Fibroblast of skin of abdomen (primary cell): ENCODE results near the gene ADCY9.

Experiments used
- DNase-seq: peaks from one replicate; pipeline ENCODE4 v3.0.0-alpha.2; 2013

The ADCY9 gene

DNA sequence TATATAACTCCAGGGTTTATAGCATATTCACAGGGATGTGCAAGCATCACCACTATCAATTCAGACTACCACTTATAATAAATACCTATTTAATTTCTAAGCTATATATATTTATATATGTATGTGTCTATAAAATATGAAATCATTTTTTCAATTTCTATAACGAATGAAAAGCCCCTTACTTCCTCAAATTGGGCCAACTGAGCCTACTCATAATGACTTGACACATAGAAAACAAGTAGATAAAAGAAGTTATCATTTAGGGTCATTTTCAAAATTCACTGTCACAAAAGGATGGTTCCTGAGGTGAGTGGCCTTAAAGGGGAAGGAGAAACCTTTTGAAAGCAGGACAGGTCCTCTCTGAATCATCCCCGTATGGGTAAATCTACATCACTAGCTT, 114.1 kb downstream of the ADCY9 start:
- no peak for DNase-seq

DNA sequence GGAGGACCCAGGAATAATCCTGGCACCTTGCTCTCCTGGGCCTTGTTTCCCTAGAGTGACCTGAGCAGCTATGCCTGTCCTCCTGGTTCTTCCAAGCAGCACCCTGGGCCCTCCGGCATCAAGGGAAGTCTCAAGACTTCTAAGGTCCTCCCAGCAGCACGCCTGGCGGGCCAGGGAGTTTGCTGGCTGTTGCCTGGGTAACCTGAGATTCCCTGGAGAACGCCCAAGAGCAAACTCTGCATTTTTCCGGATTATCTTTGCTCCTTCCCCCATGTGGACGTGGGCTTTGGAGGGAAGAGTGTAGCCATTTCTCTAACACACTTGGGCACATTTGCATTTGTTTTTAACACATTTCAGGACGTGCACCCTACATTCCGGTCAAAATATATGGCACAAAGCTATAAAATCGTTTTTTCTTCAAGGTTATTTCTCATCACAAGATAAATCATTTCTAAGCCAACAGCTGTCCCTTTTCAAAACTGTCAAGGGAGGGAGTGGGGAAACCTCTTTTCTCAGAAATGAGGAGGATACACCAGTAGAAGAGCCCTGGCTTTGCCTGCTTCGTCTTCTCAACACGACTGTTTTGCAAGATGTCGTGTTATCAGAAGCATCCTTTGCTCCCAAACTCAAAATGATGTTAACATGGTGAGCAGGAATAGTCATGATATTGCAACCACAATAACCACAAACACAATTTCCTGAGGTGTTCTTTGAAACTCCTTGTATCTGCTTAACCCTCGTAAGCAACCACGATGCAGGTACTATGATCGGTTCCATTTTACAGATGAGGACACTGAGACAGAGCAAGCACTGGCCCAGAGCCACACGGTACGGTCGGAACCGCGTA, 116.5 kb downstream of the ADCY9 start:
- peak; percentile 66 for DNase-seq

DNA sequence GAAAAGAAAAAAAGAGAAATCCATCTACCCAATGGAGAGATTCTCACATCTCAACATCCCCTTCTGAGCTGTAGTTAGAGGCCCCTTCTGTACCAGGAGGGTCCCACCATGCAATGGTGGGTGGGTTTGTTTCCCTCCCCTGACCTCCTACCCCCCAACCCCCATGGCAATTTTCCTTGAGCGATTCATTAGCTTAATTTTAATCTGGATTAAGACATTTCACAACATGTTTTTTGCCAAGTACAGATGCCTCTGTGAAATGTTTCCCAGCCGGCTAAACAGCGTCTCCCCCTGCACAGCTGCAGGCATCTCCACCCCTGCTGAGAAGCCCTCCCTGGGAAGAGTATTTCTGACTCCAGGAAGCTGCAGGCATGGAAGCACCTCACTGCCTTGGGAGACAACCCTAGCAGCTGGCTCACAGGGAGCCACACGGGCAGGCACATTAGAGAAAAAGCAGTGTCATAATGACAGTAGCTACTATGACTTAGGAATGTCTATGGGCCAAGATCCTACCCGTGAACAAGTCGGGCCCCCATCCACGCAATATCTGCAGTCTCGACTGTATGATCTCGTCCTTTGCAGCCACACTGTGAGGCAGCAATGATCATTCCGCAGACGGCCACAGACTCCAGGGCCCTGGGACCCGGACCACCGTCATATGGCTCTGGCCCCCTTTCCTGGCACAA, 117.3 kb downstream of the ADCY9 start:
- DNase-seq: peak; percentile 45

DNA sequence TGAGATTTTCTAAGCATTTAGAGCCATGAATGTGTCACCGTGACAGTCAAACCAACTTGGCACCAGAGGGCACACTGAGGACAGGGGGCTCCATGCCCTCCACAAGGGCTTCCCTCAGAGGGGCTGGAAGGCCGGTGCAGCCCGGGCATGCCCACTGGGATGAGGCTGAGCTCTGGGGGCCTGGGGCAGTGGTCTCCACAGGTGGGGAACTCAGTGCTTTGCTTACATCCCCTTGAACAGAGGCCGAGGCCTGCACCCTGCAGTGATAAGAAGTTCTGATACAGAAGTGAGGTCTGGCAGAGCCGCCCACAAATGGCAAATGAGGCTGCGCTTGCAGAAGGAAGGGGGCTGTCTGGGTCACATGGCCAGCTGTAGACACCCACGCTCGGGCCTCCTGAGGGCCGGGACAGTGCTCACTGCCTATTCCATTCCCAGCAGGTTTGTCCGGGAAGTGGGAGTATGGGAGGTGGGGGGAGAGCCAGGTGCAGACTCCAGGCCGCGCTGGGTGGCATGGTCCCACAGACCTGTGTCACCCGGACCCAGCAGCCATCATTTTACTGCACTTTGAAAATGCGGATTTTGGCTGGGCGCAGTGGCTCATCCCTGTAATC, 118.9 kb downstream of the ADCY9 start:
- DNase-seq: no peak

DNA sequence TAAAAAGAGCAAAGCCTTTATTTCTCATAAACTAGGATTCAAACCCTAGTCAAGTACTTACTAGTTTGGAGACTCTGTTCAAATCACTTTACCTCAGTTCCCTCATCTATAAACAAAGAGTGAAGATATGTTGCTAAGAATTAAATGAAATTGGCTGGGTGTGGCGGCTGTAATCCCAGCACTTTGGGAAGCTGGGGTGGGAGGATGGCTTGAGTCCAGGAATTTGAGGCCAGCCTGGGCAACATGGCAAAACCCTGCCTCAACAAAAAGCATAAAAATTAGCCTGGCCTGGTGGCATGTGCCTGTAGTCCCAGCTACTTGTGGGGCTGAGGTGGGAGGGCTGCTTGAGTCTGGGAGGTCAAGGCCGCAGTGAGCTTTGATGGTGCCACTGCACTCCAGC, 121.2 kb downstream of the ADCY9 start:
- no peak for DNase-seq

DNA sequence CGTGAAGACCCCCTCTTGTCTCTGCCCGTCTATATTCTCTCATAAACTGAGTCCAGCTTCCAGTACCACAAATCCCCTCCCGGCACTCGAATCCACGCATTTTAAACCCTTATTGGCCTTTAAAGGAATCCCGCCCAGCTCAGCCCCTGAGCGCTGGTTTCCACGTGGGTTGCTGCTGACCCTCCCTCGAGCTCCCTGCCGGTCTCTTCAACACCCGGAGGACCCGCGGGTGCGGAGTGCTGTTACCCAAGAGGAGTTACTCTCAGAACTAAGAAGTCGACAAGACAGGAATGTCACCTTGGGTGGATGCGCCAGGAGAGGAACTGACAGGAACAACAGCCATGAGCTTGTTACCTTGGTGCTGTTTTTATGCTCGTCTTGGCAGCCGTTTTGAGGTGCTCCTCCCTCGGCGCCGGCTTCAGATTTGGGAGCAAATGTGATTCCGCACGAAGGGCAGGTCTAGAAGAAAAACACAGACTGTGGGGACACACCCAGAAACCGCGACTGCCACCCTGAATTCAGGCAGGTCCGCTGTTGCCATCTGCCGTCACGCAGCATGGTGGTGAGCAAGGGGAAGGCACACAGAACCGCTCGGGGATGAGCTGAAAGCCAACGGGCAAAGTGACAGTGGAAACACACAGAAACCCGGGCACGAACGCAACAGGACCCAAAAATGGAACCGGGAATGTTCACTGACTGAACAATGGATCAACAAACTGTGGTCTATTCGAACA, 123.0 kb downstream of the ADCY9 start:
- DNase-seq: no peak

DNA sequence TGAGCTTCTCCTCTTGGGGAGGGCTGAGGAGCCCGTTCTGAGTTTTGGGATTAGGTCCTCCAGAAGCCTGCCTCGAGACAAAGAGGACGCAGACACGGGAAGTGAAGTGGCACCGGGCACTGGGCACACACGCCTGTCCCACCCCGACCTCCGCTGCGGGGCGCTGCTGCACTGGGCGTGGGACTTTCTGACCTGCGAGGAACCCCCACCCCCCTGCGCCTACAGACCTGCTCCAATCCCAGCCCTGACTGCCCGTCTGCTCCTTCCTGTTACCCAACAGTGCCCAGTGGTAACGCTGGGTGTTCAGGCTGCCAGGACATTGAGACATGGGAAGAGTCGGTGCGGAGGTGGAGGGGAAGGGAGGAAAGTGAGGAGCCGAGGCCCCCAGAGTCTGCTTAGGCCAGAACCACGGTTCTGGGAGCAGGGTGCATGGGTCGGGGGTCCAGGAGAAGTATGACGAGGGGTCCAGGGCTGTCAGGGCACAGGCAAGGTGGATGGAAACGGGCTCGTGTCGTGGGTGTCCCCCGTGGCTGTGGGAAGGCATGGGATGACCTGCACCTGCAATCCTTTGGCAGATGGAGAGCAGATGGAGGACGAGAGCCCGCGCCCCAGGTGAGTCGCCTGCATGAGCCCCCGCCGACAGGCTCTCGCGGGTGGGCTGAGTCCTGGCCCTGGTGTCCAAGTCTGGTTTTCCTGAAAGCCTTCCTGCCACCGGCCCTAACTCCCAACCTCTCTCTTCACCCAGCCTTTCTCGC, 123.8 kb downstream of the ADCY9 start:
- DNase-seq: no peak

DNA sequence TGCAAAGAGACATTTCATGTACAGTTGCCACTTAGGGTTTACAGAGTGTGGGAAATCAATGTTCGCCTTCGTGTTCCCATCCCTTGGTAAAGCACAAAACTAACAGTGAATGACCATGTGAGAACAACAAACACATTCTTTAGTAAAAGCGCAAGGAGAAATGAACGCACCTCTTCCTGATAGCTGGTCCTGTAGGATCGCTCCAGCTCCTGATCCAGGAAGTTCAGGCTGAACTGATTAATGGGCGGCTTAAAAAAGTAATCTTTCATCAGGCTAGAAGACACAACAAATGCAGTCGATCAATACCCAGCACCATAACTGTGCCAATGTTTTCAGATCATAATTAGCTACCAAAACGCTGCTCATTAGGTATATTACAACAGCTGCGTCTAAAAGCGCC, 127.4 kb downstream of the ADCY9 start:
- DNase-seq: no peak

DNA sequence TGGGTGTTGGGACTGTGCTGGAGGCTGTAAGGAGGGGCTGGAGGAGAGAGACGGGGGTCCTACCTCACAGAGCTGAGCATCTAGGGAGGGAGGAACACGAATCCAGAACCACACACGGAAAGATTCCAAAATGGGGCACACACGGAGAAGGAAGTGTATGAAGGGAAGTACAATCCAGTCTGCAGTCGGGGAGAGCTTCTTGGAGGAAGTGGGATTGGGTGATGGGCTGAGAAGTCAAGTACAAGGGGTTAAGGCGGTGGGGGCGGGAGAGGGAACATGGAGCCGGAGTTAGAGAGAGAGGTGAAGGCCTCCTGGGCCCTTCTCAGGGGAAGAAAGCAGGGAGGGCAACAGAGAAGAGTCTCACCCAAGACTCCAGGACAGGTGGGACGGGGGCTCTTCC, 128.2 kb downstream of the ADCY9 start:
- DNase-seq: no peak

DNA sequence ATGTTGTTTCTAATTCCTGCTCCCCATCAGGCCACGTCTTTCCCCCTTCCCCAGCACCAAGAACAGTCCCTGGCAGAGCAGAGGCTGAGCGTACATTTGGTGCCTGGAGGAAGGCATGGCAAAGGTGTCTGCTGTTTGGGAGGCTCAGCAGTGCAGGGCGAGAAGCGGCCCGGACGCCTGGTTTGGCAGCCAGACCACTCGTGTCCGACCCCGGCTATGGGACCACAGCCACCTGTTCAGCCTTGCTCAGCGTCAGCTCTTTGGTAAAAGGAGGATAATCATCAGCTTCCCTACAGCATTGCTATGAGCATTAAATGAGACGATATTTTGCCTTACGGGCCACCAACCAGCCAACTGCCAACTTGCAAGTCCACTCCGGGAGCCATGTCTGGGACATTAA, 129.0 kb downstream of the ADCY9 start:
- no peak for DNase-seq

DNA sequence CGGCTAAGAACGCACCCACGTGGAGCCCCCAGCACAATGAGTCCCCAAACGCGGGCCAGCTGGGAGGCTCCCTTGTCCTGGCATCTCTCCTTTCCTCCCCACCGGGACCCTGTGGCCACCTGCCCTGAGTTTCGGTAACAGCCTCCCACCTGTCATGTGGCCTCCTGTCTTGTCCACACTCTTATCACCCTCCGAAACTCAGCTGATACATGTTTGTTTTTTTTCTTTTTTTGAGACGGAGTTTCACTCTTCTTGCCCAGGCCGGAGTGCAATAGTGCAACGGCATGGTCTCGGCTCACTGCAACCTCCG, 130.1 kb downstream of the ADCY9 start:
- no peak for DNase-seq

DNA sequence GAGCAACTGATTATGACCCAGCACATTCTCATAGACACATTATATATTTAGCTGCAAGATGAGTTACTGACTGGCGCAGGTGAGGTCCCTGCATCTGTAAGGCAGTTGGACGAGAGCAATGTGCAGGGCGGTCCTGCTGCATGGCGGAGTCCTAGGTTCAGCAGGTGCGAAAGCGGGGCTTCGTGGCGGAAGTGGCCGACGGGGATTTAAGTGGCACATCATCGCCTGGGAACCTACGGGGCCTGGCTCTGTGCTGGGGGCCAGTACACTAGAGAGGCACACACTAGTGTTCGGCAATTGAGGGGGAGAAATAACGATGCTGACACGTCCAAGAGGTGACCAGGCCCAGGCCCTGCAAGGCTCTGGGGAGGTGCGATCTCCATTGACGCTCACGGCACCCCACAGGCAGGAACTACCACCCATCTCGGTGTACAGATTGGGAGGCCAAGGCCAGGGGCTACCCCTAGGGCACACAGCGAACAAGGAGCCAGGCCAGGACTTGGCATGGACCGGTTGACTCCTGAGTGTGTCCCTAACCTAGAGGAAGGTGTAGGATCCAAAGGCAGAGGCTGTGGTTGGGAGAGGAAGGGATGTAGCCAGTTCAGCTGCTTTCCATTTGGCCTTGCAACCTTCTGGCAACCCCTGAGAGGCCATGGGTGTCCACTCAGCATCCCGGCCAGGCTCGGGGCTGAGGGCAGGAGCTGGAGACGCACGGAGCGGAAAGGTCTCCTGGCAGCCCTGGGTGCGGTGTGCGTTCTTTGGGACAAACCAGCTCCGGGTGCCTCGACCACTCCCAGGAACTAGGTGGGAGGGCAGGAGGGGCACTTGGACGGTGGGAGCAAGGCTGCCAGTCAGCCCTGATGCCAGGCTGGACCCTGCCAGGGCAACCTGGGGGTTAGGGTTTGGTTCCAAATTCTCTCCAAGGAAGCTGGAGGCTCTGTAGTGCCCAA, 131.9 kb downstream of the ADCY9 start:
- DNase-seq: no peak

DNA sequence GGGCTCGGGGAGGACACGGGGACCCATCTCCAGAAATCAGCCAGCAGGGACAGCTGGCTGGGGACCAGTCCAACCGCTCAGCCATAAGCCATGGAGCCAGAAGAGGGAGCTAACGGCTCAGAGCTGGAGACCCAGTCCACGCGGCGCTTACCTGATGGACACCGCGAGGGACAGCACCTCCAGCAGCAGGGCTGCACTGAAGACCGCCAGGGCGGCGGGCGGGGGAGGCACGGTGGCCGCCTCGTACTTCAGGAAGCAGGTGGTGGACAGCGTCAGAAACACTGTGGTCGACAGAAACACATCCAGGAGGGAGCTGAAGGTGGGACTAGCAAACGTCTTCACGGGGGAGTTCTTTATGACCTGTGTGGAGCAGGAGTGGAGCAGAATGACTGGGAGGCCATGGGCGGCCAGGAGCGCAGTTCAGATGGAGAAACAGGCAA, 133.1 kb downstream of the ADCY9 start:
- peak; percentile 61 for DNase-seq

DNA sequence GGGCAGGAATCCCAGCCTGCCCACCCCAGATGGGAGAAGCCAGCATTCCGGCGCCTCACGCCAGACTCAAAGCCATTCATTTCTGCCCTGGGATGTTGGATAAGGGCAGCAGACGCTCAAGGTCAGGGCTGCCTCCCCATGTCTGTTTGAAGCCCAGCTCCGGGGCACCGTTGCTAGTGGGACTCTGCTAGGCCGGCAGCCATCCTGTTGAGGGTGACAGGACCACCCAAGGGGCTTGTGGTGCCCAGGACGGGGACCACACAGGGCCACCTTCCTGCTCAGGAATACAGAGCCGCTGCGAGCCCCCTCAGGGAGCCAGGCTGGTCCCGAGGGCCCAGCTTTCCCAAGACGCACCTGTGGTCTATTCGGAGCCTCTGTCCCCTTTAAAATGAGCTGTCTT, 134.0 kb downstream of the ADCY9 start:
- DNase-seq: no peak

DNA sequence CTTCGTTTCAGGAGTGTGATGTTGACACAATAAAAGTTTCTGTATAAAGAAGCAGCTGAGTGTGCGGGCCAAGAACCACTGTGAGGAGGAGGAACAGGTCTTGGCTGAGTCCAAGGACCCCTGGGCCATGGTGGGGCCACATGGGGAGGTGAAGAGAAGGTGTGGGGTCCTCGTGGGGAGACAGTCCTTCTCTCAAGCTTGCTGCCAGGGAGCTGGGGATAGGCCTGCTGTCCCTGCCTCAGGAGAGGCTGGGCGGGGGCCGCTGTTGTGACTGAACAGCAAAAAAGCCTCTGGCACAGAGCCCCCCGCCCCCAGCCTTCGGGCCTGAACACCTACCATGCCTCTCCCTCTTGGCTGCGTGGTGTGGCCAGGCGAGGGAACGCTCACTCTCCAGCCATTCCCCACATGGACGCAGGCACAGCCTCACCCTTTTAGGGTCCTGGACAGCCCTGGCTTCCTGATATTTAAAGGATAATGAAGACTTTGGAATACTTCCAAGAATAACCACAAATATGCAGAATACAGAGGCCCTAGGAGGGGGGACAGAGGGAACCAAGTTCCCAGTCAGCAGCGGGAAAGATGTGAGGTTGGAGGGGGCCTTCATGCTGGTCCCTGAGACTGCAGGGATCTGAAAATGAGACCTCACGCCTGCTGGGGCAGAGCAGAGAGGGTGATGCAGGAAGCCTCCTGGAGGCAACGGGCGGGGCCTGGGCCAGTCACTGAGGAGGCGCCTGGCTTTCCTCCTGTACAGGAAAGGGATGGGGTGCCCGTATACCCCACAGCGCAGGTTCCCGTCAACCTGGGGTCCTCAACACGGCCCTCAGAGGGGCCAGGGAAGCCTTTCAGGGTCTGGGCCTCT, 135.8 kb downstream of the ADCY9 start:
- peak; percentile 86 for DNase-seq

DNA sequence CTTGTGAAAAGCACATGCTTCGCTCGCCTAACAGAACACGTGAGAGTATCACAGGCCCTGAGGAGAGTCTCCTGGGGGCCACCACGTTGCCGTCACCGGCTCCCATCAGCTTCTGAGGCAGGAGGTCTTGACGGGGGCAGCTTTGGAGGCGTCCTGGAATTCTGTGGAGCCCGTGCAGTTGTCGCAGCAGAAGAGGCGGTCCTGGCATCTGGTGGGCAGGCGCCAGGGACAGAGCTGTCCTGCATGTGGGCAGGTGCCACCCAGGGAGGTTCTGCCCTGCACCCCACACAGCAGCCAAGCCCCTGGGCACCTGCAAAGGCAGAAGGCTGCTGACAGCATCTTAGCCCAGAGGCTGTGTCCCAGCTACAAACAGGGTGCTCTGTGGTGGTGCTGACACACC, 136.7 kb downstream of the ADCY9 start:
- no peak for DNase-seq

DNA sequence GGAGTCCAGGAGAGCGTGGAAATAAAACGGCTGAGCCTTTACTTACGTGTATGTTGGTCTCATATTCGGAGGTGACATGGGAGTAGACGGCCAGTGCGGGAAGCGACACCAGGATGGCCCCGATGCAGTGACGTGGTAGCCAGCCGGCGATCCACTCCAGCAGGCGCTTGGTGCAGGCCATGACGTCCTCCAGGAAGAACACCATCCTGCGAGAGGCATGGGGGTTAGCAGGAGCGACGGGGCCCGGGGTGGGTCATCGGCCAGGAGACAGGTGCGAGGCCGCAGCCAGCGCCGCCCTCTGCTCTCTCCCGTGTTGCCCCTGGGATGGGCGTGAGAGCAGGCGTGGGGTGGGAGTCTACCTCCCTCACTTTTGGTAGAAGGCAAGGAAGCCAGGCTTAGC, 137.2 kb downstream of the ADCY9 start:
- no peak for DNase-seq

DNA sequence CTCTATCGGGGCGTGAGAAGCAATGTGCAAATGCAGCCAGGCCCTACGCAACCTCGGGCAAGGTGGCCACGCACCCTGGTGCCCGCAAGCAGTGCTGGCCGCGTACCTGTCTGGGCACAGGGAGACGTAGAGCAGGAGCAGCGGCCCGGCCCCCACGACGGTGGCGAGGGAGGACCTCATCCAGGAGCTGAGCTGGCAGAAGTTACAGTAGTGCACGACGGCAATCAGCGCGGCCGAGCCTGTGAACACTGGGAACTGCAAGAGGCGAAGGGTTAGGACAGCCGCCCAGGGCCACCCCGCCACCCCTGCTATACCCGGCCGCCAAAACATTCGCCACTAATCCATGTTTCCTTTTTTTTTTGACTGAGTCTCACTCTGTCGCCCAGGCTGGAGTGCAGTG, 138.9 kb downstream of the ADCY9 start:
- DNase-seq: no peak

DNA sequence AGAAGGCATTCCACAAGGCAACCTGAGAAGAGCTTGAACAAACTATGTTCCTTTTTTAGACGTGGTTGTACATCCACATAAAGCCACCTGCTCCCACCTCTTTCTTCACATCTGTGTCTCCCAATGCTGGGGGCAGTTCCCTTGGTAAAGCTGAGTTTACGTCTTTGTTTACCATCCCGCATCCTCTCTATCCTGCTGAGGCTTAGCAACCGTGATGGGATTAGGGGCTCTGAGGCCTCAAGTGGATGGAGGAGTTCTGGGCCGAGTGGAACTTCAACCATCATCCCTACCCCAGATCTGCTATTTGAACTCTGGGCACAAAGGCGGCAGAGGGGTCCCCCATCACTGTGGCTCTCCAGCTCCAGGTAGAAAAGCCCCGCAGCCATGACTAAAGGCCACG, 141.5 kb downstream of the ADCY9 start:
- DNase-seq: no peak

DNA sequence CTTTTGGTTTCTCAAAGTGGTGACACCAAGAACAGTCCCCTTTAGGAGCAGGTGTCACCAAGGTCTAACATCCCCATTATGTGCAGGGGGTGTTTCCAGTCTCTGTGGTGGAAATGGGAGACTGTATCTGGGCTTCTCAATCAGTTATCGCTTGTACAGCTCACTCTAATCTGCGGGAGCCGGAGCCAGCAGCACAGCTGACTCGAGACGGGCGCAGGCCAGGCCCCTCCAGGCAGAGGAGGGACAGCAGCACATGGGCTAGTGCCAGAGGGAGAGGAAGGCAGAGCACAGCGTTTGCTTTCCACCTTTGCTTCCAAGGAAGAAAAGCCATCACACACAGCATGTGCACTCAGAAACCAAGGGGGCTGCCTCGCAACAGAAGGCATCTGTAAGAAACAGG, 144.5 kb downstream of the ADCY9 start:
- DNase-seq: no peak
